IPS DF 19.7 (cell line): ENCODE results near the gene PARP12.
A peak's percentile ranks its signal among the peaks of the same experiment; 100 is the strongest.
"Not testable (repeated sequence)": the region's sequence is repeated elsewhere in the genome, so short reads cannot be mapped to it uniquely, and the experiment has no call there.

Experiments
- DNase-seq: peaks from one replicate; pipeline ENCODE4 v3.0.0-alpha.2; 2013; ENCODE audit warnings: low read depth, low spot score

Gene PARP12, protein sequence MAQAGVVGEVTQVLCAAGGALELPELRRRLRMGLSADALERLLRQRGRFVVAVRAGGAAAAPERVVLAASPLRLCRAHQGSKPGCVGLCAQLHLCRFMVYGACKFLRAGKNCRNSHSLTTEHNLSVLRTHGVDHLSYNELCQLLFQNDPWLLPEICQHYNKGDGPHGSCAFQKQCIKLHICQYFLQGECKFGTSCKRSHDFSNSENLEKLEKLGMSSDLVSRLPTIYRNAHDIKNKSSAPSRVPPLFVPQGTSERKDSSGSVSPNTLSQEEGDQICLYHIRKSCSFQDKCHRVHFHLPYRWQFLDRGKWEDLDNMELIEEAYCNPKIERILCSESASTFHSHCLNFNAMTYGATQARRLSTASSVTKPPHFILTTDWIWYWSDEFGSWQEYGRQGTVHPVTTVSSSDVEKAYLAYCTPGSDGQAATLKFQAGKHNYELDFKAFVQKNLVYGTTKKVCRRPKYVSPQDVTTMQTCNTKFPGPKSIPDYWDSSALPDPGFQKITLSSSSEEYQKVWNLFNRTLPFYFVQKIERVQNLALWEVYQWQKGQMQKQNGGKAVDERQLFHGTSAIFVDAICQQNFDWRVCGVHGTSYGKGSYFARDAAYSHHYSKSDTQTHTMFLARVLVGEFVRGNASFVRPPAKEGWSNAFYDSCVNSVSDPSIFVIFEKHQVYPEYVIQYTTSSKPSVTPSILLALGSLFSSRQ

DNA sequence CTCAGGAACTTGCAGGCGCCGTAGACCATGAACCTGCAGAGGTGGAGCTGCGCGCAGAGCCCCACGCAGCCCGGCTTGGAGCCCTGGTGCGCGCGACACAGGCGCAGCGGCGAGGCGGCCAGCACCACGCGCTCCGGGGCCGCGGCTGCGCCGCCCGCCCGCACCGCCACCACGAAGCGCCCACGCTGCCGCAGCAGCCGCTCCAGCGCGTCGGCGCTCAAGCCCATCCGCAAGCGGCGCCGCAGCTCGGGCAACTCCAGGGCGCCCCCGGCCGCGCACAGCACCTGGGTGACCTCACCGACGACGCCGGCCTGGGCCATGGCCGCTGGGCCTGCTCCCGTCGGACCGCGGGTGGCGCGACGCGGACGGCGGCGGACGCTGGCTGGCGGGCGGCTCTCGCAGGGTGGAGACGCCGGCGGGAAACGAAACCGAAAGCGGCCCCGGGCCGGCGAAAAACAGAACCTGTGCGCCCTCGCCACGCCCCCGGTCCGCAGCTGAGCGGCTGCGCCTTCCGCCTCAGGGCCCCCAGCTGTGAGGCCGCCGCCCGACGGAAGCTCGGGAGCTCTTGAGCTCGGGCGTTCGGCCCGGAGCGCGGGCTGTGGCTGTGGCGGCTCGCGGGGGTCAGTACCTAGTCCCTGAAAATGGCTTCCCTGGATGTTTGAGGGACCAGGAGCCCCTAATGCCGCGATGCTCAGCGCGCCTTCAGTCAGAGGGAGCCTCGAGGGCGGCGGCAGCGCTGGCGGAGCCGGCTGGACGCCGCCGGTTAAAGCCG, at the start of gene PARP12:
PARP12 (minus strand) TSS at position 424 of the 772 bp plus-strand sequence; CDS start at position 320, 104 bp downstream.
- peak; percentile 15 for DNase-seq

GRCh38 chr7:140108777-140109176, 46.0 kb upstream of the PARP12 start:
- not testable (repeated sequence) for DNase-seq

- no peak for DNase-seq
These were observed 33.7 kb upstream of the PARP12 start for GRCh38 chr7:140096459-140096858.

DNA sequence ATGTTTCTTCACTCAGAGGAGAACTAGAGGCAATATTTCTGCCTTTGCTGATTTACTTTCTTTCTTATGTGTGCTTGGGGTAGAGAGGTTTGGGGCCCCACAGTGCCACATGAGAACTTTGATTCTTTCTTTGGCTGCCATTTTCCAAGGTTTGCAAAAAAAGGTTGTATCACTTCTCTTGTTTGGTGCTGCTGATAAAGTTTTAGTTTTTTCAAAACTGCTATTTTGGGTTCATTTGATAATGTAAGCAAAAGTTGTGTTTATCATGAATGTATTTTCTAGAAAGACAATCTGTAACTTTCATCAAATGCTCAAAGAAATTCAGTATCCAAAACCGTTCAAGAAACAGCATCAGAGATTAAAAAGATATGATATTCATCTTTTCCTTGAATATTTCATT, 30.6 kb upstream of the PARP12 start:
- DNase-seq = no peak

DNA sequence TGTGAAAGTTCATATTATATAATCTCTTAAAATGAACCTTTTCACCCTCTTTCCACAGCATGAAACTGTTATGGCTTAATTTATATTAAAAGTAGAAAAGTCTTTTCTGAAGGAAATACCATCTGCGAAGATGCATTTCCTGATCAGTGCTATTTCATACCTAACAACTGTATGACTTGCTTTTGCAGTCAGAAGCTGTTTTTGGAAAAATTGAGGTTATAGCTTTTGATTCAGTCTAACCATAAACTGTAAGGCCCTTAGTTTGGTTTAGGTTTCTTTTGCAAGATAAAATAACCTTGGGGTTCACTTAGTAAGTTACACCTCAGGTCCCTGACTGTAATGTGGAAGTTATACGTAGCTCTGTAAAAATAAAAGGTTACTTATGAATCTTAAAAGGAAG, 22.7 kb upstream of the PARP12 start:
- no peak for DNase-seq

- no peak for DNase-seq
These were observed 22.2 kb upstream of the PARP12 start for GRCh38 chr7:140084972-140085371.

GRCh38 chr7:140084142-140084655, 21.4 kb upstream of the PARP12 start:
- DNase-seq = no peak

GRCh38 chr7:140082770-140083169, 20.0 kb upstream of the PARP12 start:
- no peak for DNase-seq

DNA sequence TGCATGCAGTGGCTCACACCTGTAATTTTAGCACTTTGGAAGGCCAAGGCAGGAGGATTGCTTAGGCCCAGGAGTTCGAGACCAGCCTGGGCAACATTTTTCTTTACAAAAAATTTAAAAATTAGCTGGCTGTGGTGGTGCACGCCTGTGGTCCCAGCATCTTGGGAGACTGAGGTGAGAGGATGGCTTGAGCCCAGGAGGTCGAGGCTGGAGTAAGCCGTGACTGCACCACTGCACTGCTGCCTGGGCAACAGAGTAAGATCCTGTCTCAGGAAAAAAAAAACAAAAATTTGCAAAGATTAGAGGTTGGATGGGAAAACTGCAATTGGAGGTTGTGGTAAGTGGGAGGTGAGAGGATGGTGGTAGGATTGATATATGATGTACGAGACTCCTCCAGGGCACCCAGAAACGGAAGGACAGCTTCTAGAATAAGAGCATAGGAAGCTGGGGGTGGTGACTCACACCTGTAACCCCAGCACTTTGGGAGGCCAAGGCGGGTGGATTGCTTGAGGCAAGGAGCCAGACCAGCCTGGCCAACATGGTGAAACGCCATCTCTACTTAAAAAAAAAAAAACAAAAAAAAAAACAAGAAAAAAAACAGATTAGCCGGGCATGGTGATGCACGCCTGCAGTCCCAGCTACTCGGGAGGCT, 19.1 kb upstream of the PARP12 start:
- no peak for DNase-seq

GRCh38 chr7:140080919-140081318, 18.2 kb upstream of the PARP12 start:
- DNase-seq = no peak

DNA sequence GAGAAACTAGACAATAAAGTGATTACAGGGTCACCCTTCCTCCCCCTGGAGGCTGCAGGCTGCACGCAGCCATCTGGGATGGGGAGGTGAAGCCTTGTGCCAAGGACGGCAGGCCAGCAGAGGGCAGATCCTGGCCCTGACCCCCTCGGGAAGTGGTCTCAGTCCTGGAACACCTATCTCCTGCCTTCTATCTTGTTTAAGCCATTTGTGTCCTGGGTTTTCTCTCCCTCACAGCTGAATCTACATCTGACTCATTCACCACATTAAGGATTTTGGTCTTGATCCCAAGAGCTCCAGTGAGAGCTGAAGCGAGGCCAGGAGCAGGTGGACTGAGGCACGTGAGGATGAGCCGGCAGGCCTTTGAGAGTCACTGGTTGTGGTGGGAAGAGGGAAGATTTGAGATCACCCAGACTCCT, 16.4 kb upstream of the PARP12 start:
- peak; percentile 42 for DNase-seq

DNA sequence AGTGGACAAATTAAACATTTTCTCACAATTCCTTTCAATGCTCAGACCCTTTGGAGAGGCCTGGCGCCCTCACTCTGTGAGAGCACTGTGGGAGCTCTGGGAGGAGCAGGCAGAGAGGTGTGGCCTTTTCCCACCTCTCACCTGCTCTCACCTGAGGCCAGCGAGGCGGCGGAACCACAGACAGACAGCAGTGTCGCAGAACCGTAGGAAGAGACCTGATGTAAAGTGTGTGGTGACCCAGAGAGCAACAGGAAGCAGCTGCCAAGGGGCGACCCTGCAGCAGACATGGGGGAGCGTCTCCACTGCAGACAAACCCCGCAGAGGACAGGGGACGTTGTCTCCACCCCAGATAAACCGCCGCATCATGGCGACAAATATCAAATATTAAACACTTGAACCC, 15.6 kb upstream of the PARP12 start:
- no peak for DNase-seq

GRCh38 chr7:140074780-140075179, 12.0 kb upstream of the PARP12 start:
- DNase-seq = no peak

DNA sequence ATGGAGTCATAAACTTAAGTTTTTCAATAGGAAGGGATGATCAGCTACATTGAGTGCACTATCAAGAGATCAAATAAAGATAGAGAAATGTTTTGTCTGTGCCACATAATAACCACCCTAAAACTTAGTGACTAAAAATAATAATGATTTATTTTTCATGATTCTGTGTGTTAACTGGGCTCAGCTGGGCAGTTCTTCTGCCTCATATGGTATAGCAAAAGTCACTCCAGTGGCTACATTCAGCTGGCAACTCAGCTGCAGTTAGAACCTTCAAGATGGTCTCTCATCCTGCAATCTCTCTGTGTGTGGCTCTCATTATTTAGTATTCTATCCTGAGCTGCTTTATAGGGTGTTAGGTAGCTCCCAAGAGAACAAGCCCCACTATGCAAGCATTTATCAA, 7.8 kb upstream of the PARP12 start:
- DNase-seq = no peak

DNA sequence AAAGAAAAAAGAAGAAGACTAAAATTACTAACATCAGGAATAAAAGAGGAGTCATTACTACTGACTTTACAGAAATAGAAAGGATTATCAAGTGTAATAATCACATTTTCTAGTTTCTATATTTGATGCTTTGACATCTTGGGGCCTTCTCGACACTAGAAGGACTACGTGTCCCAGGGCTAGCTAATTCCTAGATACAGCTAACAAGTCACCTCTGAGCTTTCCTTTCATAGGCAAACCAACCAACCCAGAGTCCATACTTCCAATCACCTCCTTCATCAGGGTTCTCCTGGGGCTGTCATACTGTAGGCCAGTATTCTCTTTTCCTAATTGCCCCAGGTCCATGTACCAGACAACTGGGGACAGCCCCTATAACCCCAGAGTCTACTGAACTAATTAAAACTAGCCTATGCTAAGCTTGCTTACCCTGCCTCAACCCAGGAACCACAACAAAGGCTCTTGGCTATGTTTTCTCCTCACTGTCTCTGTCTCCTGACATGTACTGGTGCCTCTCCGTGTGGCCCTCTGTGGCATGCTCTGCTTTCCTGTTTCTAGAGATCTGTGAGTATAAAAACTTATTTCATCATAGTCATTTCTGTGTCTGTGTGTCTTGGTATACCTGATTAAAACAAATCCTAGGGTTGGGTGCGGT, 6.7 kb upstream of the PARP12 start:
- DNase-seq = no peak

DNA sequence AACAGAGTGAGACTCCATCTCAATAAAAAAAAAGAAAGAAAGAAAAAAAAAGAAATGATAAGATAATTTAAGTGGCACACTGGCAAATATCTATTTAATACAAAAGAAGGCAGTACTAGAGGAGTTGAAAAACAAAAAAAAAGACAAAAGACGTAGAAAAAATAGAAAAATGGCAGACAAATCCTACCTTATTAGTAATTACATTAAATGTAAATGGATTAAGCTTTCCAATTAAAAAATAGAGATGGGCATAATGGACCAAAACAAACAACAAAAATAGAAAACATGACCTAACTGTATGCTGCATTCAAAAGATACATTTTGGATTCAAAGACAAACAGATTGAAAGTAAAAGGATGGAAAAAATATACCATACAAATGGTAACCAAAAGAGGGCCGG, 5.3 kb upstream of the PARP12 start:
- no peak for DNase-seq

GRCh38 chr7:140067052-140067451, 4.3 kb upstream of the PARP12 start:
- no peak for DNase-seq

GRCh38 chr7:140062118-140062527, 628 bp downstream of the PARP12 start:
- no peak for DNase-seq

GRCh38 chr7:140061607-140061930, 1.2 kb downstream of the PARP12 start:
- no peak for DNase-seq

DNA sequence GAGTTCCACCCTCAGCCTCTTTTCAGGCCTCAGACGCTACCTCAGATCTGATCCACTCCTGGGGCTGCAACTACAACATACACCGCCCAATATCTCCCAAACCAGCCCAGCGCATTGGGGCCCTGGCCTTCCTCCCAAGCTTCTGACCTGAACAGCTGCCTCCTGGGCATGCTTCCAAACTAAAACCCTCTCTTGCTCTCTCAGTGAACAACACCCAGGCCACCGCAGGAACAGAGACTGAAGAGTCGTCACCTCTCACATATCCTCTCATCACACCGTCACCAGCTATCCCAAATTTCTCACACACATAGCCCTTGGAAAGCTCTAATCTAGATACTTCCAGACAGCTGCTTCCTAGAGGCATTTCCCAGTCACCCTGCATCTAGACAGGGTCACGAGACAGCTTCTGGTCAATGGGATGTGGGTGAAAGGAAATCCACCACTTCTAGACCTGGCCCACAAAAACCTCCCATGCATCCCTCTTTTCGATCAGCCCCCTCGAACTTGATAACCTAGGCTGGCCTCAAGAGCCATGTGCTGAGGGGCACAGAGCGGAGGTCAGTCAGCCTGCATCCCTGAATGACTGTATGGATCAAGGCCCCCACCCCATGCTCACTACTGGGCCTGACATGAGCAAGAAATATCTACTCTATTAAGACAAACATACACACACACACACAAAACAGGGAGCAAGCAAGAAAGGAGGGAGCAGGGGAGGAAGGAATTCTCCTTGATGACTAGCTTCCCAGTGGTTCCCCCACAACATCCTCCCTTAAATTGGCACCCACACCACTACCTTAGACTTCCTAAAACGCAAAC, 1.8 kb downstream of the PARP12 start:
- DNase-seq = no peak
